GM18907 (cell line): Measurements from ENCODE around the gene DENND5A.

ENCODE experiments used
- ATAC-seq: cut with Tn5 transposase; IDR thresholded peaks from one replicate; pipeline ENCODE4 v1.9.1; 2021; ENCODE audit warnings: mild to moderate bottlenecking, moderate library complexity; ENCODE audit not compliant: unreplicated experiment

DENND5A gene

GRCh38 chr11:9265211-9266131, at the start of gene DENND5A:
Gene DENND5A, minus strand, starts transcription at chr11:9265350. Its CDS starts 281 bp downstream, at chr11:9265069.
- peak; percentile 26 for ATAC-seq

- ATAC-seq = peak; percentile 95
Measured at GRCh38 chr11:9314291-9315077, 49.3 kb upstream of the DENND5A start, which contains the start of gene TMEM41B. Gene TMEM41B, minus strand, starts transcription at chr11:9314593. Its CDS starts 152 bp downstream, at chr11:9314441.

GRCh38 chr11:9313648-9314290, 48.6 kb upstream of the DENND5A start:
- peak; percentile 33 for ATAC-seq

GRCh38 chr11:9310485-9311090, 45.4 kb upstream of the DENND5A start:
- ATAC-seq = no peak

- no peak for ATAC-seq
Measured at GRCh38 chr11:9304178-9304577, 39.0 kb upstream of the DENND5A start.

GRCh38 chr11:9302448-9302847, 37.3 kb upstream of the DENND5A start:
- no peak for ATAC-seq

GRCh38 chr11:9301720-9302119, 36.6 kb upstream of the DENND5A start:
- no peak for ATAC-seq

- no peak for ATAC-seq
Measured at GRCh38 chr11:9293646-9294045, 28.5 kb upstream of the DENND5A start.

GRCh38 chr11:9285850-9286587, 20.9 kb upstream of the DENND5A start:
- ATAC-seq = no peak

- peak; percentile 91 for ATAC-seq
Measured at GRCh38 chr11:9280655-9281301, 15.6 kb upstream of the DENND5A start.

- ATAC-seq = no peak
Measured at GRCh38 chr11:9277176-9277575, 12.0 kb upstream of the DENND5A start.

- ATAC-seq = no peak
Measured at GRCh38 chr11:9276571-9276970, 11.4 kb upstream of the DENND5A start.

GRCh38 chr11:9274499-9275258, 9.5 kb upstream of the DENND5A start:
- ATAC-seq = no peak

GRCh38 chr11:9273376-9274336, 8.5 kb upstream of the DENND5A start:
- no peak for ATAC-seq

- ATAC-seq = no peak
Measured at GRCh38 chr11:9269492-9270013, 4.4 kb upstream of the DENND5A start.

GRCh38 chr11:9267680-9268079, 2.5 kb upstream of the DENND5A start:
- ATAC-seq = no peak

- ATAC-seq = no peak
Measured at GRCh38 chr11:9266926-9267325, 1.8 kb upstream of the DENND5A start.
